SH-SY5Y (cell line): ENCODE measurements around the gene TAOK3.

ENCODE experiments used
- GATA2 ChIP-seq: IDR thresholded peaks from 2 replicates; pipeline ENCODE4 v1.6.1; 2011; ENCODE audit warnings: mild to moderate bottlenecking, low read depth, low read length
- GATA3 ChIP-seq: IDR thresholded peaks from 2 replicates; pipeline ENCODE4 v1.6.1; 2011; ENCODE audit warnings: low read depth, mild to moderate bottlenecking, low read length, moderate library complexity

GRCh38 chr12:118332511-118332910, 40.2 kb downstream of the TAOK3 start:
- TF ChIP-seq GATA2: no peak
- no peak for TF ChIP-seq GATA3
